Gastrocnemius medialis (tissue), 4 donors: ENCODE results near the gene INPP5E.

Experiments used
- CTCF ChIP-seq, 5 experiments: fragments of 450-650 bp in 3 of 5; fragments of 200-600 bp in 2 of 5; sonication (generic) in 2 of 5; IDR thresholded peaks in 4 of 5; conservative IDR thresholded peaks in 1 of 5; 1 replicate in 4 of 5; 2 replicates in 1 of 5; pipeline ENCODE4 v1.5.1; 2016 to 2019; ENCODE audit warnings: antibody characterized with exemption in 5 of 5, mild to moderate bottlenecking in 3 of 5, moderate library complexity in 3 of 5
- POLR2A ChIP-seq, 2 donors: fragments of 450-650 bp; IDR thresholded peaks; one replicate each; pipeline ENCODE4 v1.6.1; 2017; ENCODE audit warnings: antibody characterized with exemption in 2 of 2, mild to moderate bottlenecking in 2 of 2, moderate library complexity in 2 of 2

GRCh38 chr9:136486131-136486530 is 46.5 kb upstream of the INPP5E start:
- TF ChIP-seq CTCF (IDR thresholded peaks at IDR 0.05 in 4 of 5, conservative IDR thresholded peaks at IDR 0.05 in 1 of 5) (no peak), POLR2A (IDR thresholded peaks at IDR 0.05) (no peak)
